Measurements from ENCODE around the gene SIAH2.

Gene SIAH2

DNA sequence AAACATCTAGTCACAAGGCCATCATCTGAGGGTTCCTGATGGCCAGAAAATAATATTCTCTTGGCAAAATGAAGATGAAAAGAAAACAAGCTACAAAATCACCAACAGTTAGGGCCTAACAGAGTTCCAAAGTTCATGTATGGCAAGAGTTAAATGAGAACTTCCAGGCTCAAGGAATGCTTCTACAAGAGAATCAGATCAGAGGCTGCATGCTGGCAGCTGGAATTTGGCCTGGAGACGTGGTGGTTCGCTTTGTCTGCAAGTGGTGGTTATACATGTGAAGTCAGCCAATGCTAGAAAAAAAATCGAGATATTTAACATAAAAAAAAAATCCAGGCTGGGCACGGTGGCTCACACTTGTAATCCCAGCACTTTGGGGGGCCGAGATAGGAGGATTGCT lies 5.6 kb downstream of the SIAH2 start:
- DNase-seq (ENCODE audit: extremely low spot score): no peak
- ChIA-PET CTCF (no interaction called here), POLR2A (no interaction called here)
- TF ChIP-seq FOXM1 (IDR thresholded peaks at IDR 0.05; ENCODE audit: borderline replicate concordance): no peak
- no peak for TF ChIP-seq SP1 (IDR thresholded peaks at IDR 0.05)

DNA sequence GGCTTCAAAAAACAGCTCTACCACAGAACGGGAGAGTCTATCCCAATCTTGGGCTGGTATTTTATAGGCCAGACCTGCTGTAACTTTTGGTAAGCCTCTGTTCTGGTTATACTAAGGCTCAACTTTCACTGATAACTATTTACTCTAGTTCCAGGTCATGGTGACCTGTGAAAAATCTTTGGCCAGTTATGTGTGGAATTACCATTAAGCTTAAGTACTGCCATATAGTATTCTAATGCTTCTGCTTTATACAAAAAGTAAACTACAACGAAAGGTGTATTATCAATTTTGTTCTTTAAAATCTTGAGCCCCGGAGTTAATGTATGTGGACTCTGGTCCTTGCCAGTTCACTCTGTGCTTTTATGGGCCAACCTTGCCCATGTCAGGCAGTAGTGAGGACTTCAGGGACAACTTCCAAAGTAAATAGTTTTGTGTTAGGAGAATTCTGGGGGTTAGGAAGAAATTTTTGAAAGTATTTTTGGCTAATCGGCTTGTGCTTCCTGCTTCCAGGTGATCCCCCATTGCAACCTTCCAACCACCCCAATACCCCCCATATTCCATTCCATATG lies 6.4 kb downstream of the SIAH2 start:
- POLR2A ChIA-PET: no interaction called here

DNA sequence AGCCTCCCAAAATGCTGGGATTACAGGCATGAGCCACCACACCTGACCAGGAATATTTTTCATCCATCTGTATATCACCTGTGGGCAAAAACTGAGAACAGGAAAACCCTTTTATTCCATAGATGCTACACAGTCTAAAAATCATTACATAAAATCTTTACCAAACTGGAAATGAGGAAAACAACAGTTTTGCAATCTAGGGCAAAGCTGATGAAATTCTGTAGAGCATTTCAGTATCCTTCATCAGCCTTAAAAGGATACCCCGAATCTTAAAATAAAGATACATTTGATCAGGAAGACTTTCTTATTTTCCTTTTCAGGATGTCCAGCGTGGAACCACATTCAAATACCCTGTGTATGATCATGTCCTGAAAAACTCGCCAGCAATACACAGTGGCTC lies 7.1 kb downstream of the SIAH2 start:
- CTCF ChIA-PET: no interaction called here
- DNase-seq (ENCODE audit: extremely low spot score): no peak
- POLR2A ChIA-PET: no interaction called here
- no peak for TF ChIP-seq L3MBTL2 (conservative IDR thresholded peaks at IDR 0.05)
- TF ChIP-seq FOXK2 (IDR thresholded peaks at IDR 0.05): no peak
- no peak for TF ChIP-seq FOXM1 (IDR thresholded peaks at IDR 0.05; ENCODE audit: borderline replicate concordance)
- TF ChIP-seq, protein P1, sequence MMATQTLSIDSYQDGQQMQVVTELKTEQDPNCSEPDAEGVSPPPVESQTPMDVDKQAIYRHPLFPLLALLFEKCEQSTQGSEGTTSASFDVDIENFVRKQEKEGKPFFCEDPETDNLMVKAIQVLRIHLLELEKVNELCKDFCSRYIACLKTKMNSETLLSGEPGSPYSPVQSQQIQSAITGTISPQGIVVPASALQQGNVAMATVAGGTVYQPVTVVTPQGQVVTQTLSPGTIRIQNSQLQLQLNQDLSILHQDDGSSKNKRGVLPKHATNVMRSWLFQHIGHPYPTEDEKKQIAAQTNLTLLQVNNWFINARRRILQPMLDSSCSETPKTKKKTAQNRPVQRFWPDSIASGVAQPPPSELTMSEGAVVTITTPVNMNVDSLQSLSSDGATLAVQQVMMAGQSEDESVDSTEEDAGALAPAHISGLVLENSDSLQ (IDR thresholded peaks at IDR 0.05): no peak
- no peak for TF ChIP-seq SP1 (IDR thresholded peaks at IDR 0.05)
- no peak for TF ChIP-seq BHLHE40 (IDR thresholded peaks at IDR 0.05; ENCODE audit: borderline replicate concordance)
- TF ChIP-seq CTBP1 (IDR thresholded peaks at IDR 0.05; ENCODE audit: borderline replicate concordance): no peak
- TF ChIP-seq FOXA1 (IDR thresholded peaks at IDR 0.05): no peak
- no peak for TF ChIP-seq TARDBP (IDR thresholded peaks at IDR 0.05)
- TF ChIP-seq HDGF (IDR thresholded peaks at IDR 0.05; ENCODE audit: borderline replicate concordance): no peak
- TF ChIP-seq ZNF384 (IDR thresholded peaks at IDR 0.05): no peak
- no peak for TF ChIP-seq ARNT (IDR thresholded peaks at IDR 0.05)
- TF ChIP-seq SUZ12 (IDR thresholded peaks at IDR 0.05): no peak
- no peak for TF ChIP-seq ELF4 (IDR thresholded peaks at IDR 0.05)
- no peak for TF ChIP-seq LEF1 (IDR thresholded peaks at IDR 0.05; ENCODE audit: borderline replicate concordance)
- TF ChIP-seq NFRKB (IDR thresholded peaks at IDR 0.05): no peak

More for the DNA sequence above, 6.4 kb downstream of the SIAH2 start:
- CTCF ChIA-PET: no interaction called here
- TF ChIP-seq LEF1 (IDR thresholded peaks at IDR 0.05; ENCODE audit: borderline replicate concordance): no peak
- TF ChIP-seq L3MBTL2 (conservative IDR thresholded peaks at IDR 0.05): no peak
- TF ChIP-seq ZNF384 (IDR thresholded peaks at IDR 0.05): no peak
- TF ChIP-seq FOXA1 (IDR thresholded peaks at IDR 0.05): no peak
- no peak for TF ChIP-seq CTBP1 (IDR thresholded peaks at IDR 0.05; ENCODE audit: borderline replicate concordance)
- no peak for TF ChIP-seq SP1 (IDR thresholded peaks at IDR 0.05)
- TF ChIP-seq SUZ12 (IDR thresholded peaks at IDR 0.05): no peak
- no peak for DNase-seq (ENCODE audit: extremely low spot score)

DNA sequence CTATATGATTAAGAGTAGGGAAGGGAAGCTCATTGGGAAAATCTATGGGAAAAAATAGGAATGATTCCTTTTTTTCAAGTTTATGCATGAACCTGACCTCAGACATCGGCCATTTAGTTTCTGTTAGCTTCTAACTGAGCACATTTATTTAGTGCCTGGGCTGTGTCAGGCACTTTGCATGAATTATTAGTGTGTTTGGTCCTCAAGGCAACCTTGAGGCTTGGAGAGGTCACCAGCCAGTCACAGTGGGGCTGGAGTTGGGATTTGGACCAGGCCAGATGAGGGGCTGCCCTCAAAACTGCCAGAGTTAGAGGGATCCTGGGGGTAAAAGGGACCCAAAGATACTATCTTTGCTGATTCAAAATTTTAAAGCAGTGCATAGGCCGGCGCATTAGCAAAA lies 8.1 kb downstream of the SIAH2 start:
- no peak for TF ChIP-seq LEF1 (IDR thresholded peaks at IDR 0.05; ENCODE audit: borderline replicate concordance)
- no peak for TF ChIP-seq TARDBP (IDR thresholded peaks at IDR 0.05)
- no peak for TF ChIP-seq NFRKB (IDR thresholded peaks at IDR 0.05)
- TF ChIP-seq L3MBTL2 (conservative IDR thresholded peaks at IDR 0.05): no peak
- no peak for TF ChIP-seq SP1 (IDR thresholded peaks at IDR 0.05)
- TF ChIP-seq FOXM1 (IDR thresholded peaks at IDR 0.05; ENCODE audit: borderline replicate concordance): no peak
- no peak for TF ChIP-seq BHLHE40 (IDR thresholded peaks at IDR 0.05; ENCODE audit: borderline replicate concordance)
- no peak for TF ChIP-seq SUZ12 (IDR thresholded peaks at IDR 0.05)
- TF ChIP-seq HDGF (IDR thresholded peaks at IDR 0.05; ENCODE audit: borderline replicate concordance): no peak
- TF ChIP-seq FOXA1 (IDR thresholded peaks at IDR 0.05): no peak
- no peak for DNase-seq (ENCODE audit: extremely low spot score)
- CTCF ChIA-PET: no interaction called here
- POLR2A ChIA-PET: no interaction called here

DNA sequence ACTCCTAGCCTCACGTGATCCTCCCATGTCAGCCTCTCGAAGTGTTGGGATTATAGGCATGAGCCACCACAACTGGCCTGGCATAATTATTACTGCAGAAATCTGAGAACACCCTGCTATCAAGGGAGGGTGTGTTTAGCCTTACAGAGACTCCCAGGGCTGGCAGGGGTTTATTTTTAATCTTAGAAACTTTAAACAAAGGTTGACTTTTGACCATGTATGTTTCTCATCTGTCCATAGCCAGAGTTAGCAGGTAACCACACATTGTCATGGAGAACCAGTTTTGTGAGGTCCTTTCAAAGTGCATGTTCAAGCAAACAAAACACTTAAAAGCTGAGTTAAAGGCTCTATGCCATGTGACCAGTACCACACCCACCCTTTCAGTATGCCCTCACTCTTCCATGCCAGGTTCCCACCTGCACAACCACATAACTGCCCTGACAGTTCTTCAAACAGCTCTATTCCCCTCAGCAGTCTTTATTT lies 11.1 kb downstream of the SIAH2 start:
- TF ChIP-seq HDGF (IDR thresholded peaks at IDR 0.05; ENCODE audit: borderline replicate concordance) (no peak), L3MBTL2 (conservative IDR thresholded peaks at IDR 0.05) (no peak), SP1 (IDR thresholded peaks at IDR 0.05) (no peak), BHLHE40 (IDR thresholded peaks at IDR 0.05; ENCODE audit: borderline replicate concordance) (no peak), FOXA1 (IDR thresholded peaks at IDR 0.05) (no peak), TARDBP (IDR thresholded peaks at IDR 0.05) (no peak), ELF4 (IDR thresholded peaks at IDR 0.05) (no peak), FOXK2 (IDR thresholded peaks at IDR 0.05) (no peak), LEF1 (IDR thresholded peaks at IDR 0.05; ENCODE audit: borderline replicate concordance) (no peak), CTBP1 (IDR thresholded peaks at IDR 0.05; ENCODE audit: borderline replicate concordance) (no peak), FOXM1 (IDR thresholded peaks at IDR 0.05; ENCODE audit: borderline replicate concordance) (no peak), SUZ12 (IDR thresholded peaks at IDR 0.05) (no peak)
- TF ChIP-seq, protein P1 (IDR thresholded peaks at IDR 0.05): no peak
- POLR2A ChIA-PET: interaction anchor here (0.9 kb wide), 1 partner anchor 10 kb away, joined by 3 read pairs; no protein-coding TSS in a partner anchor
- no peak for DNase-seq (ENCODE audit: extremely low spot score)
- CTCF ChIA-PET: no interaction called here

DNA sequence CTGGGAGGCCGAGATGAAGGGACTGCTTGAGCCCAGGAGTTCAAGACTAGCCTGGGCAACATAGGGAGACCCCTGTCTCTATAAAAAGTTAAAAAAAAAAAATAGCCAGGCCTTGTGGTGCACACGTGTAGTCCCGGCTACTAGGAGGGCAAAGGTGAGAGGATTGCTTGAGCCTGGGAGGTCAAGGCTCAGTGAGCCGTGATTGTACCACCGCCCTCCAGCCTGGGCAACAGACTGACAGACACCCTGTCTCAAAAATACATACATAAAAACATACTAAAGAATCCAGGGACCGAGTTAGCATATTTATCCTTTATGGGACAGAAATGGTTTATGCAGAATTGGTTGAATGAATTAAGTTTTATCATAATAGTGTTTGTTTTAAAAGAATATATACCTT lies 13.7 kb downstream of the SIAH2 start:
- no peak for DNase-seq (ENCODE audit: extremely low spot score)
- ChIA-PET CTCF (no interaction called here), POLR2A (interaction anchor here (1.1 kb wide), 1 partner anchor 13 kb away, joined by 3 read pairs; no protein-coding TSS in a partner anchor)
- no peak for TF ChIP-seq SUZ12 (IDR thresholded peaks at IDR 0.05)
- no peak for TF ChIP-seq CTBP1 (IDR thresholded peaks at IDR 0.05; ENCODE audit: borderline replicate concordance)
- TF ChIP-seq LEF1 (IDR thresholded peaks at IDR 0.05; ENCODE audit: borderline replicate concordance): no peak
- TF ChIP-seq L3MBTL2 (conservative IDR thresholded peaks at IDR 0.05): no peak
- TF ChIP-seq ZNF384 (IDR thresholded peaks at IDR 0.05): no peak
- no peak for TF ChIP-seq HDGF (IDR thresholded peaks at IDR 0.05; ENCODE audit: borderline replicate concordance)
- TF ChIP-seq SP1 (IDR thresholded peaks at IDR 0.05): no peak
- TF ChIP-seq ARNT (IDR thresholded peaks at IDR 0.05): no peak
- TF ChIP-seq FOXM1 (IDR thresholded peaks at IDR 0.05; ENCODE audit: borderline replicate concordance): no peak
- no peak for TF ChIP-seq FOXK2 (IDR thresholded peaks at IDR 0.05)
- TF ChIP-seq ELF4 (IDR thresholded peaks at IDR 0.05): no peak
- TF ChIP-seq NFRKB (IDR thresholded peaks at IDR 0.05): no peak

DNA sequence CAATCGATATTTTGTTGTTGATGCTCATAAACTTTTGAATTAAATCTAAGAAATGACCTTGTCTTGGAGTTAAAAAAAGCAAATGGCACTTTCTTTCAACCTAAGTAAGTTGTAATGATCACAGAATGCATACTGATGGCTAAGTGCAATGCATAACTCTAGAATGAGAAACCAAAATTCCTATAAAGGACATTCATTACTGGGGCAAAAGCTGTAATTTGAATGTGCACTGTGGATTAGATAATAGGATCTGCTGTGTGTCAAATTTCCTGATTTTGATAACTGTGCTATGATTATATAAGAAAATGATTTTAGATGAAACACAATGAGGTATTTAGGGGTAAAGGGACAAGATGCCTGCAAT lies 14.3 kb downstream of the SIAH2 start:
- CTCF ChIA-PET: no interaction called here
- POLR2A ChIA-PET: no interaction called here
- DNase-seq (ENCODE audit: extremely low spot score): no peak
- no peak for TF ChIP-seq L3MBTL2 (conservative IDR thresholded peaks at IDR 0.05)
- no peak for TF ChIP-seq LEF1 (IDR thresholded peaks at IDR 0.05; ENCODE audit: borderline replicate concordance)
- TF ChIP-seq ELF4 (IDR thresholded peaks at IDR 0.05): no peak
- no peak for TF ChIP-seq SUZ12 (IDR thresholded peaks at IDR 0.05)
- TF ChIP-seq FOXM1 (IDR thresholded peaks at IDR 0.05; ENCODE audit: borderline replicate concordance): no peak
- TF ChIP-seq ARNT (IDR thresholded peaks at IDR 0.05): no peak
